GM21786 (cell line): ENCODE measurements around the gene PEX26.

ENCODE experiments used
- ATAC-seq: cut with Tn5 transposase; IDR thresholded peaks from one replicate; pipeline ENCODE4 v1.9.1; 2021; ENCODE audit not compliant: unreplicated experiment

The PEX26 gene

GRCh38 chr22:18154821-18155390, 77.1 kb downstream of the PEX26 start:
- ATAC-seq, result no peak
